Caco-2 (cell line): ENCODE results near the gene SORBS2. TPM values are rescaled to one million over a fixed set of nuclear protein-coding genes. Genes with fewer than 3 reads are reported as not detected.

ENCODE experiments used
- BruUV-seq: library from RNA; stranded (reverse); fragments of 400-500 nt; replicated peaks from 2 replicates; lab custom pipeline; 2021; lab: Mats Ljungman, UMichigan
- CTCF ChIA-PET: fragments of 300-600 bp; sonication (Branson Sonifier 250); formaldehyde crosslinking; loops from one replicate; lab custom pipeline; 2022; ENCODE audit warnings: antibody characterized with exemption; lab: Charles Lee
- POLR2A ChIA-PET: fragments of 300-600 bp; sonication (Branson Sonifier 250); formaldehyde crosslinking; loops from one replicate; lab custom pipeline; 2022; ENCODE audit warnings: antibody characterized with exemption; lab: Charles Lee
- DNase-seq, 2 experiments: peaks; one replicate each; pipeline versions ENCODE4 v3.0.0 to v3.0.0-alpha.2; 2020 to 2022
- H3K27me3 ChIP-seq: replicated peaks from 2 replicates; pipeline ENCODE4 v1.6.0; 2011; ENCODE audit warnings: low read length; ENCODE audit not compliant: control insufficient read depth, insufficient read depth
- H3K36me3 ChIP-seq: 2 replicates; pipeline ENCODE4 v1.5.1; 2011; ENCODE audit warnings: low read length; ENCODE audit not compliant: control insufficient read depth, insufficient read depth
- H3K4me1 ChIP-seq: fragments of 250-450 bp; sonication (Bioruptor Pico); 2 replicates; pipeline ENCODE4 v1.5.1; 2020; ENCODE audit warnings: mild to moderate bottlenecking
- H3K4me3 ChIP-seq: 2 replicates; pipeline ENCODE4 v1.5.1; 2011; ENCODE audit warnings: low read depth, mild to moderate bottlenecking, control low read depth, low read length
- H3K9me3 ChIP-seq: fragments of 250-450 bp; sonication (Bioruptor Pico); 2 replicates; pipeline ENCODE4 v1.5.1; 2020; ENCODE audit warnings: mild to moderate bottlenecking, moderate library complexity
- H3K27ac Mint-ChIP-seq: one replicate; pipeline ENCODE4 v1.8.0; 2022; ENCODE audit warnings: mixed read lengths; ENCODE audit not compliant: unreplicated experiment
- H3K27me3 Mint-ChIP-seq: one replicate; pipeline ENCODE4 v1.8.0; 2022; ENCODE audit warnings: mixed read lengths; ENCODE audit not compliant: insufficient read depth, unreplicated experiment
- H3K36me3 Mint-ChIP-seq: one replicate; pipeline ENCODE4 v1.8.0; 2022; ENCODE audit warnings: mild to moderate bottlenecking, mixed read lengths; ENCODE audit not compliant: insufficient read depth, unreplicated experiment
- H3K4me1 Mint-ChIP-seq: one replicate; pipeline ENCODE4 v1.8.0; 2022; ENCODE audit warnings: low read depth, mixed read lengths; ENCODE audit not compliant: unreplicated experiment
- H3K4me3 Mint-ChIP-seq: one replicate; pipeline ENCODE4 v1.8.0; 2022; ENCODE audit warnings: mild to moderate bottlenecking, moderate library complexity, mixed read lengths; ENCODE audit not compliant: unreplicated experiment
- H3K9me3 Mint-ChIP-seq: one replicate; pipeline ENCODE4 v1.8.0; 2022; ENCODE audit warnings: mixed read lengths; ENCODE audit not compliant: unreplicated experiment
- CTCF ChIP-seq, 2 experiments: fragments of 200-600 bp in 1 of 2; IDR thresholded peaks; 1 replicate in 1 of 2; 2 replicates in 1 of 2; pipeline versions ENCODE4 v1.5.1 to v1.8.0; 2011 to 2022; ENCODE audit warnings: antibody characterized with exemption in 1 of 2, control low read depth in 1 of 2, inconsistent platforms in 1 of 2, low read depth in 1 of 2, low read length in 1 of 2, mild to moderate bottlenecking in 1 of 2, moderate library complexity in 1 of 2; ENCODE audit not compliant: insufficient read depth in 1 of 2, severe bottlenecking in 1 of 2, unreplicated experiment in 1 of 2
- intact Hi-C: fragments of 100-400 bp; cut with micrococcal nuclease; formaldehyde crosslinking; loops from one replicate; pipeline ENCODE4 v1.10.0; 2022; ENCODE audit not compliant: unreplicated experiment
- total RNA-seq: library from RNA; stranded (reverse); gene quantifications from 2 replicates; pipeline ENCODE4 v1.2.3, GENCODE V29; 2022

Gene SORBS2
- total RNA-seq, 1 experiment from 2014 or later, result 47.7 TPM

DNA sequence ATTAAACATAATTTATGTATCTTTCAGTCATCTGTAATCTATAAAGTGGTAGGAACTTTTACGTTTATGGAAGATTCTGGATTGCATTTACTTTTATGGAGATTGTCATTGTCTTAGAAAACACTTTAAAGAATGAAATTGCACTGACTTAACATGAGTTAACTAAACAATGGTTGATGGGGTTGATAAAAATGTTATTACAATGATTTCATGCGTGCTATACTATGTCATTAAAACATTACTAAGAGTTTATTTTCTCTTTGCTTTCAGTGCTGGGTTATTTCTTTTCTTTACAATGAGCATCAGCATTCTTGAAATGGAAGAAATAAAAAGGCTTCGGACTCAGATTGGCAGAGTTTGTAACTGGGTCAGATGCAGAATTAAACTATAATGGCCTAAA lies 209.6 kb downstream of the SORBS2 start:
- CTCF ChIA-PET, result no interaction called here

DNA sequence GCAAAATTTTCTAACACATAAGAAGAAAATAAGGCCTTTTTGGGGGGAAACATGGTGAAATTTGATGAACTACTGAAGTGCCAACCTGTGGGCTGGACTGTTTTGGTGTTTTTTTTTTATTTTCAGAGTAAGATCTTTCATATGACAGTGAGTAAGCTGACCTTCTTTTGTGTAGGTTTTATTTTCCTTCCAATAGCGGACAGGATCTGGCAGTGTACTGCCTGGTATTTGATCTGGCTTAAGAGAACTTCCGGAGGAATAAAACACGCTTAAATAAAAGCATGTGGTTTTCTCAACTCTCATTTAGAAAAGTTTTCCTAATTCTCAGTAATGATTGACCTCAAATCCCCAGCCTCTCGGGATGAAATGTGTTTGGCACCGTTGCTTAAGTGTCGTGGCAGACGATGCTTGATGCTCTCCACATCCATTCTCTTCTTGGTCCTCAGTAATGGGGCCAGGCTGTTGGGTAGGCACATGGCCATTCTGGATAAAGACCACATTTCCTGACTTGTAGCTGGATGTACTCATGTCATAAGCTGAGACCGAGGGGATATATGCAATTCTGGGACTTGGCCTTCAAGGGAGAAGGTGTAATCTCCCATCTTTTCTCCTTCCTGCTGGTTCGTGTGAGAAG lies 211.1 kb downstream of the SORBS2 start:
- H3K27me3 ChIP-seq, result no peaks in the 10 kb centered on the region
- intact Hi-C loops, result no loop called here
- TF ChIP-seq CTCF (IDR thresholded peaks at IDR 0.05; ENCODE audit: insufficient read depth in 1 of 2, low read depth in 1 of 2, low read length in 1 of 2, severe bottlenecking in 1 of 2, unreplicated experiment in 1 of 2), result no peak
- Mint-ChIP-seq H3K36me3 (peaks cover 16% of the 10 kb centered on the region), H3K4me1 (no peaks in the 10 kb centered on the region), H3K27me3 (no peaks in the 10 kb centered on the region), H3K27ac (no peak overlapping the region), H3K4me3 (no peak overlapping the region), H3K9me3 (no peaks in the 10 kb centered on the region)
- no peaks in the 10 kb centered on the region for H3K36me3 ChIP-seq
- no peaks in the 10 kb centered on the region for H3K4me1 ChIP-seq
- H3K4me3 ChIP-seq, result no peak overlapping the region
- no TSS peak for BruUV-seq
- no peaks in the 10 kb centered on the region for H3K9me3 ChIP-seq
- DNase-seq, result no peak
- ChIA-PET CTCF (interaction anchor here (0.5 kb wide), 1 partner anchor 125 kb away, joined by 3 read pairs; no protein-coding TSS in a partner anchor), POLR2A (no interaction called here)

More for the DNA sequence above, 209.6 kb downstream of the SORBS2 start:
- no peaks in the 10 kb centered on the region for H3K9me3 Mint-ChIP-seq
- BruUV-seq, result no TSS peak
- H3K4me1 ChIP-seq, result no peaks in the 10 kb centered on the region
- no peak for TF ChIP-seq CTCF (IDR thresholded peaks at IDR 0.05; ENCODE audit: insufficient read depth in 1 of 2, low read depth in 1 of 2, low read length in 1 of 2, severe bottlenecking in 1 of 2, unreplicated experiment in 1 of 2)
- no peaks in the 10 kb centered on the region for H3K27me3 Mint-ChIP-seq
- no peak for DNase-seq
- intact Hi-C loops, result no loop called here
- H3K4me3 ChIP-seq, result no peak overlapping the region
- peaks cover 16% of the 10 kb centered on the region for H3K36me3 Mint-ChIP-seq
- H3K27ac Mint-ChIP-seq, result no peak overlapping the region
- H3K4me3 Mint-ChIP-seq, result no peak overlapping the region
- no peaks in the 10 kb centered on the region for H3K36me3 ChIP-seq
- H3K9me3 ChIP-seq, result no peaks in the 10 kb centered on the region
- H3K27me3 ChIP-seq, result no peaks in the 10 kb centered on the region
- POLR2A ChIA-PET, result no interaction called here
- H3K4me1 Mint-ChIP-seq, result no peaks in the 10 kb centered on the region

DNA sequence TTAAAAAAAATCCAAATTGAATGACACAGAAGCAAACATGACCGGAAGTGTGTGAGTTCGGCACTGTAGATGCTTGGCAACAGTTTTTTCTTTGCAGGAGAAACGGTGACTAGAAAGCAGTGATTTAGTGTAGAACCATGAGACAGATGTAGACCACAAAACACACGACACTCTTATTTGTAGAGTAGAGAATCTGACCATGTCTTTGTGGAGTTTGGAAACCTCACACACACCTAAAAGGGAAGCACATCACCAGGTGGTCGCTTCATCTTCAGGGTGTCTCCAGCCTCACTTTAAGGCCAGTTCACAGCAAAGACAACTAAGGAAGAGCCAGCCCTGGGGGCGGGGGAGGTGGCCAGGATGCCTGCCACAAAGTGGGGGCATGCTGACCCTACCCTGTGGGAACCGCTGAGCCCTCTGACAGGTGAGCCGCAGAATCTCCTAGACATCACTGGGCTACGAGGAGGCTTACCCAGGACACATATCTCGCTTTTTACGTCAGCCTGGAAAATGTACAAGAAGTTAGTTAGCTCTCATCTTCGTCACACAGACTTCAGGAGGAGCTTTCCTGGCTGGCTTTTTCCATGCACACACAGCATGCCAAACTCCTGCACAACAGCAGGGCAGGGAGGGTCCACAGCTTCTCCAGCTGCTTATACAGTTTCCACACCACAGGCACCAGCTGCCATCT lies 212.3 kb downstream of the SORBS2 start:
- ChIA-PET POLR2A (no interaction called here), CTCF (interaction anchor here (0.9 kb wide), 1 partner anchor 439 kb away, joined by 5 read pairs; no protein-coding TSS in a partner anchor)
- Histone ChIP-seq H3K4me1 (no peaks in the 10 kb centered on the region), H3K27me3 (no peaks in the 10 kb centered on the region), H3K4me3 (no peak overlapping the region), H3K9me3 (no peaks in the 10 kb centered on the region), H3K36me3 (no peaks in the 10 kb centered on the region)
- no peaks in the 10 kb centered on the region for H3K4me1 Mint-ChIP-seq
- BruUV-seq, result no TSS peak
- no peaks in the 10 kb centered on the region for H3K9me3 Mint-ChIP-seq
- no peak for TF ChIP-seq CTCF (IDR thresholded peaks at IDR 0.05; ENCODE audit: insufficient read depth in 1 of 2, low read depth in 1 of 2, low read length in 1 of 2, severe bottlenecking in 1 of 2, unreplicated experiment in 1 of 2)
- no peak overlapping the region for H3K4me3 Mint-ChIP-seq
- intact Hi-C loops, result loop anchor here (5.0 kb wide), 2 partner anchors 62 to 172 kb away; partner anchors contain the start of genes PDLIM3 and UFSP2
- no peak for DNase-seq
- H3K27me3 Mint-ChIP-seq, result no peaks in the 10 kb centered on the region
- H3K27ac Mint-ChIP-seq, result no peak overlapping the region
- peaks cover 16% of the 10 kb centered on the region for H3K36me3 Mint-ChIP-seq
